ENCODE data around the gene CDK19. TPM values are rescaled to one million over a fixed set of nuclear protein-coding genes. Genes with fewer than 3 reads are reported as not detected.

CDK19 gene
- total RNA-seq, 1 donor from 2014 or later = 11.0 TPM

GRCh38 chr6:110566346-110567125 lies 248.7 kb downstream of the CDK19 start:
- H3K27ac ChIP-seq (ENCODE audit: low read depth, low read length) = peak overlapping the region; percentile 71

DNA sequence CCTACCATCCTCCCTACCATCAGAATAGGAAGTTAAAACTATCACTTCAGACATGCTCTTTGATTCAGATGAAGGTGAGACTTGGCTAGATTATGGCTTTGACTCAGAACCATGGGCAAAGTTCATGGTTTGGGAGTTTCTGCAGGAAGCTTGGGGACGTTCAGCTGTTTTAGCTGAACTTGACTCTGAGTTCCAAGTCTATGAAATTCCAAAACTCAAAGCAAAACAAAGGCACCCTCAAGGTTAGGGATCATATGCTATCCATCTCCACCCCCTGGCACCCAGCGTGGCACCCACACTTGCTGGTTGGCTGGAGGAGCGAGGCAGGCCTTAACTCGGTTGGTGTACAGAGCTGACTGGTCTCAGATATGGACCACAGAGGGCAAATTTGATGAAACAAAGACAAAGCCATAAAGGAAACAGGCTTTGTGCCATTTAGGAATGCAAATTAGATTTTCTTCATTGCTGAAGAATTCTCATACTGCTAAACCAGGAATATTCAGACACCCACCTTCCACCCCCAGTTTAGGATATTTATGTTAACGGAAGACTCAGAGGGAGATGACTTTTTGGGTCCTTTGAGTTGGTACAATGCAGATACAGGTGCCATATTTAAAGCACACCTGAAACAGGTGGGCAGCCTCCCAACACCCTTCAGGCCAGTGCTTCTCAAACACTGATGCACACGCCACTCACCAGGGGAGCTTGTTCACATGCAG lies 250.4 kb downstream of the CDK19 start:
- no peaks in the 10 kb centered on the region for H3K27me3 ChIP-seq (ENCODE audit: control insufficient read depth in 3 of 3, insufficient read depth in 3 of 3, low read length in 3 of 3)
- H3K27ac ChIP-seq (ENCODE audit: low read depth, low read length) = no peak overlapping the region
- no peak overlapping the region for H3K4me3 ChIP-seq (ENCODE audit: low read length in 3 of 3)
- H3K4me1 ChIP-seq (ENCODE audit: control insufficient read depth in 3 of 3, insufficient read depth in 3 of 3, low read length in 3 of 3) = peaks cover 0 to 15% (median 5%) of the 10 kb centered on the region in 3 donors
- peaks cover 0 to 4% (median 3%) of the 10 kb centered on the region in 3 donors for H3K9me3 ChIP-seq (ENCODE audit: control insufficient read depth in 3 of 3, low read length in 3 of 3)
- no peak overlapping the region for H3K9ac ChIP-seq (ENCODE audit: low read depth in 1 of 3, low read length in 3 of 3)
- no peaks in the 10 kb centered on the region for H3K36me3 ChIP-seq (ENCODE audit: control insufficient read depth in 3 of 3, insufficient read depth in 3 of 3, low read length in 3 of 3)

More at GRCh38 chr6:110566346-110567125, 248.7 kb downstream of the CDK19 start:
- Histone ChIP-seq H3K9me3 (ENCODE audit: control insufficient read depth in 3 of 3, low read length in 3 of 3) (peaks cover 0 to 4% (median 3%) of the 10 kb centered on the region in 3 donors), H3K9ac (ENCODE audit: low read depth in 1 of 3, low read length in 3 of 3) (no peak overlapping the region), H3K27me3 (ENCODE audit: control insufficient read depth in 3 of 3, insufficient read depth in 3 of 3, low read length in 3 of 3) (no peaks in the 10 kb centered on the region), H3K4me3 (ENCODE audit: low read length in 3 of 3) (no peak overlapping the region), H3K4me1 (ENCODE audit: control insufficient read depth in 3 of 3, insufficient read depth in 3 of 3, low read length in 3 of 3) (peaks cover 0 to 15% (median 5%) of the 10 kb centered on the region in 3 donors), H3K36me3 (ENCODE audit: control insufficient read depth in 3 of 3, insufficient read depth in 3 of 3, low read length in 3 of 3) (no peaks in the 10 kb centered on the region)

DNA sequence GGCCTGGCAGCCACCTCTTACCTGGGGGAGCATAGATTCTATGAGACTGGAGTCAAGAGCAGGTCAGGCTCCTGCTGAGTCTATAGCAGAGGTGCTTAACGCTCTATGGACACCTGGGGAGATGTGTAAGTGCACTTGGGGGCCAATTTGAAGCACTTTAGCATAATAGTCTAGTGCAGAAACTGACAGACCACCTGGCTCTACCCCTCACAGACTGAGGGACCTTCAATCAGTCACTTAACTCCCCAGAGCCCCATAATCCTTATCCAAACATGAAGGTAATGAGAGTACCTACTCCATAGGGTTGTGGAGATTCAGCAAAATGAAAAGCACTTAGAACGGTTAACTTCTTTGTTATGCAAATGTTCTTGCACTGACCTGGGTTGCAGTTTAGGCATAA lies 251.6 kb downstream of the CDK19 start:
- Histone ChIP-seq H3K27ac (ENCODE audit: low read depth, low read length) (no peak overlapping the region), H3K9ac (ENCODE audit: low read depth in 1 of 3, low read length in 3 of 3) (no peak overlapping the region), H3K9me3 (ENCODE audit: control insufficient read depth in 3 of 3, low read length in 3 of 3) (peaks cover 2 to 4% (median 3%) of the 10 kb centered on the region in 3 donors), H3K36me3 (ENCODE audit: control insufficient read depth in 3 of 3, insufficient read depth in 3 of 3, low read length in 3 of 3) (no peaks in the 10 kb centered on the region), H3K27me3 (ENCODE audit: control insufficient read depth in 3 of 3, insufficient read depth in 3 of 3, low read length in 3 of 3) (no peaks in the 10 kb centered on the region), H3K4me1 (ENCODE audit: control insufficient read depth in 3 of 3, insufficient read depth in 3 of 3, low read length in 3 of 3) (peaks cover 0 to 15% (median 5%) of the 10 kb centered on the region in 3 donors), H3K4me3 (ENCODE audit: low read length in 3 of 3) (no peak overlapping the region)

DNA sequence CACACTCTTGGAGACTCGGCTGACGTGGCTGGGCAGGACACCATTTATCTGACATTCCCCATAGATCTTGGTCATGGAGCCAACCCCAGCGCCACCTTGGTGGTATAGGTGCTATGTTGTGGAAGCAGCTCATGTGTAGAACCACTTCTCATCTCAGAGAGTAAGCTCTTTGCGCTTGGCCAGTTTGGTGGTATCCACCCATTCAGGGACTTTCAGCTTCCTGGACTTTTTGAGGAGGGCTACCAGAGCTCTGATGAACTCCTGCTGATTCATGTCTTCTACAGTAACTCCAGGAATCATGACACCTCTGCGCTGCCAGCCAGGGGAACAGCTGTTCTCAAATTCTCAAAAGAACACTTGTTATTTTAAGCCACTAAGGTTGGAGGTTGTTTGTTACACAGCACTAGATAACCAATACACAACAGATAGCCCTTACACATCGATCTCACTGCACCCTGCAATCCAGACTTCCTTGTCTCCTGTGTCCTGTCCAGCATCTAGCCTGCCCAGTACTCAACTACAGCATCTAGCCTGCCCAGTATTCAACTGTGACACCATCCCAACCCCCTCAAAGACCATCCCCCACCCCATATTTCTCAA lies 252.9 kb downstream of the CDK19 start:
- peaks cover 2 to 4% (median 3%) of the 10 kb centered on the region in 3 donors for H3K9me3 ChIP-seq (ENCODE audit: control insufficient read depth in 3 of 3, low read length in 3 of 3)

DNA sequence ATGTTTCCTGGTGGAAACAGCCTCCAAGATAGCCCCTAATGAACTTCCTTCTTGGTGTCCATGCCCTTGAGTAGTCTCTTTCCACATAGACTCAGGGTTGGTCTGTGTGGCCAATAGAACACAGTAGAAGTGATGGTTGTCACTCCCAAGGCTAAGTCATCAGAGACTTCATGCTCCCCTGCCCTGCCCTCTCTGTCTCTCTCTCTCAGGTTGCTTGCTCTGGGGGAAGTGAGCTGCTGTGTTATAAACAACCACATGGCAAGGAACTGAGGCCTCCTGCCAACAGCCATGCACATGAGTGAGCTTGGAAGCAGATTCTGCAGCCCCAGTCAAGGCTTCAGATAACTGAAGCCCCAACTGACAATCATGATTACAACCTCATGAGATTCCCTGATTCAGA lies 253.6 kb downstream of the CDK19 start:
- Histone ChIP-seq H3K36me3 (ENCODE audit: control insufficient read depth in 3 of 3, insufficient read depth in 3 of 3, low read length in 3 of 3) (no peaks in the 10 kb centered on the region), H3K4me1 (ENCODE audit: control insufficient read depth in 3 of 3, insufficient read depth in 3 of 3, low read length in 3 of 3) (peaks cover 0 to 6% (median 3%) of the 10 kb centered on the region in 3 donors), H3K27me3 (ENCODE audit: control insufficient read depth in 3 of 3, insufficient read depth in 3 of 3, low read length in 3 of 3) (no peaks in the 10 kb centered on the region), H3K27ac (ENCODE audit: low read depth, low read length) (no peak overlapping the region), H3K9ac (ENCODE audit: low read depth in 1 of 3, low read length in 3 of 3) (no peak overlapping the region), H3K9me3 (ENCODE audit: control insufficient read depth in 3 of 3, low read length in 3 of 3) (peaks cover 2 to 4% (median 3%) of the 10 kb centered on the region in 3 donors), H3K4me3 (ENCODE audit: low read length in 3 of 3) (no peak overlapping the region)

More for the DNA sequence above, 252.9 kb downstream of the CDK19 start:
- no peaks in the 10 kb centered on the region for H3K27me3 ChIP-seq (ENCODE audit: control insufficient read depth in 3 of 3, insufficient read depth in 3 of 3, low read length in 3 of 3)
- peaks cover 0 to 10% (median 5%) of the 10 kb centered on the region in 3 donors for H3K4me1 ChIP-seq (ENCODE audit: control insufficient read depth in 3 of 3, insufficient read depth in 3 of 3, low read length in 3 of 3)
- no peak overlapping the region for H3K27ac ChIP-seq (ENCODE audit: low read depth, low read length)
- H3K9ac ChIP-seq (ENCODE audit: low read depth in 1 of 3, low read length in 3 of 3) = no peak overlapping the region
- no peak overlapping the region for H3K4me3 ChIP-seq (ENCODE audit: low read length in 3 of 3)
- no peaks in the 10 kb centered on the region for H3K36me3 ChIP-seq (ENCODE audit: control insufficient read depth in 3 of 3, insufficient read depth in 3 of 3, low read length in 3 of 3)

GRCh38 chr6:110561008-110561396 lies 254.3 kb downstream of the CDK19 start:
- Histone ChIP-seq H3K27me3 (ENCODE audit: control insufficient read depth in 3 of 3, insufficient read depth in 3 of 3, low read length in 3 of 3) (no peaks in the 10 kb centered on the region), H3K4me1 (ENCODE audit: control insufficient read depth in 3 of 3, insufficient read depth in 3 of 3, low read length in 3 of 3) (no peaks in the 10 kb centered on the region), H3K9ac (ENCODE audit: low read depth in 1 of 3, low read length in 3 of 3) (no peak overlapping the region), H3K27ac (ENCODE audit: low read depth, low read length) (no peak overlapping the region), H3K4me3 (ENCODE audit: low read length in 3 of 3) (no peak overlapping the region), H3K9me3 (ENCODE audit: control insufficient read depth in 3 of 3, low read length in 3 of 3) (peaks cover 2 to 4% (median 3%) of the 10 kb centered on the region in 3 donors), H3K36me3 (ENCODE audit: control insufficient read depth in 3 of 3, insufficient read depth in 3 of 3, low read length in 3 of 3) (no peaks in the 10 kb centered on the region)

DNA sequence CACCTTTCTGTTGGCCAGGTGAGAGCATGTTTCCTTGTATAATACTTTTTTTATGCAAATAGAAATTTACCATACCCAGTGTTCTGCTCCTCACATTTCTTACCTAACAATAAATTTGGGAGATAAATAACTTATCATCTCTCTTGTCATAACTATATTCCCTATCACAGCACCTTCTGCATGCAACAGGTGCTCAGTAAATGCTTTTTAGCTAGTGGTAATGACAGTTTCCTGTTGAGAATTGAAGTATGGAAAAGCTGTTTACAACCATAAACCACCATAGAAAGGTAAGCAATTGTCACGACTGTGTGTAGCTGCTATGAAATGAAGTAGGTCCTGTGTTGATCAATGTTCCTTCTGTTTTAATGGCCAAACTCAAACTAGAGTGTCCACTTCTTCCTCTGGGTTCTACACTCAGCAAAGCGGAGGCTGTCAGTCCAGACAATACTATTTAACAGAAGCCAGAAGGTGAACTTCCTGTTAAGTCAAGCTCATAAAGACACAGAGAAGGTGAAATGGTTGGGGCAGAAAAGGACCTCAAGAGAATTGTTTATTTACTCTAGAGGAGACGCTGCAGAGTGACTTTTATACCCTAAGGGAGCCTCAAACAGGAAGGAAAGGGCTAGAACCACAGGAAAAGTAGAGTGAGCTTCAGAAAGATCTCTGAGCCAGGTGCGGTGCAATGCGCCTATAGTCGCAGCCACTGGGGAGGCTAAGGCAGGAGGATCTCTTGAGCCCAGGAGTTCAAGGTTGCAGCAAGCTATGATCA lies 254.8 kb downstream of the CDK19 start:
- Histone ChIP-seq H3K27ac (ENCODE audit: low read depth, low read length) (no peak overlapping the region), H3K27me3 (ENCODE audit: control insufficient read depth in 3 of 3, insufficient read depth in 3 of 3, low read length in 3 of 3) (no peaks in the 10 kb centered on the region), H3K9ac (ENCODE audit: low read depth in 1 of 3, low read length in 3 of 3) (no peak overlapping the region), H3K36me3 (ENCODE audit: control insufficient read depth in 3 of 3, insufficient read depth in 3 of 3, low read length in 3 of 3) (no peaks in the 10 kb centered on the region), H3K9me3 (ENCODE audit: control insufficient read depth in 3 of 3, low read length in 3 of 3) (peaks cover 2 to 4% (median 3%) of the 10 kb centered on the region in 3 donors), H3K4me1 (ENCODE audit: control insufficient read depth in 3 of 3, insufficient read depth in 3 of 3, low read length in 3 of 3) (no peaks in the 10 kb centered on the region), H3K4me3 (ENCODE audit: low read length in 3 of 3) (no peak overlapping the region)

Small RNA genes within 50 kb of the gene (small RNA-seq; reads per million reads assigned to genes)
- gene RNU6-1115P (not detected), gene RNU6-957P (not detected), gene SNORA40C (not detected)

Other genes starting within 250 kb of the CDK19 start
- gene AMD1, start 59.3 kb upstream of the CDK19 start, total RNA-seq = 45.9 TPM
- gene GTF3C6, start 143.2 kb upstream of the CDK19 start, total RNA-seq = 47.0 TPM
- gene RPF2, start 166.6 kb upstream of the CDK19 start, total RNA-seq = 9.9 TPM

Data from skeletal muscle tissue (tissue), 5 donors.